Measurements from ENCODE around the gene PDE2A.
A peak's percentile ranks its signal among the peaks of the same experiment; 100 is the strongest.

The PDE2A gene

DNA sequence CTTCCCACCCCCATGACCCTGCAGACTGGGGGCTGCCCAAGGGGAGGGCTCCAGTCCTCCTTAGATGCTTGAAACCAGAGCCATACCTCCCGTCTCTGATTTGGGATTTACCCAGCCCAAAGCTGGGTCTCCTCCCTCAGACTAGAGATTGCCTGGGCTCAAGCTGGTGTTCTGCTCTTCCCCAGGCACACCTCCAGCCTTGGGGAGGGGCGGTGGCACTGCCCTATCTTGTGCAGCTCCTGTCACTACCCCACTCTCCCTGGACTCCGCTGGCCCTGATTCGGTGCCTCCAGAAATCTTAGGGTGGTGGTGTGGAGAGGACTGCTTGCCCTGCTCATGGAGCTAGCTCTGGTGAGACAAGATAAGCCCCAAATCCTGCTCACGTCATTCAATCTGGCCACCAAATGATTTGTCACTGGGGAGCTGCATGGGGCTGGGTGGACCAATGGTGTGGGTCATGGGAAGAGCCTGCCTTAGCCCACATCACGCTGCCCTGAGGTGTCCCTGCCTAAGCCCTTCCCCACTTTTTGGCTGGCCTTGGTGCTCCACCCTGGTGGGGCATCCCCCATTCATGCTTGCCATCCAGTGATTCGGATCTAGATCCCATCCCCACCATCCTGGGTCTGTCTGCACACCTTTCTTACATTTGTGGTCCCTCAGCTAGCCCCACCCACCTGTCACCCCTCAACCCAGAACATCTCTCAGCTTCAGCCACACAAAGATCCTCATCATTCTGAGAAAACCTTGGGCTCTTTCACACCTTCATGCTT, 87.7 kb downstream of the PDE2A start:
- DNase-seq: no peak

- DNase-seq: peak; percentile 67
These were observed 88.4 kb downstream of the PDE2A start for GRCh38 chr11:72585762-72586311.

- DNase-seq: no peak
These were observed 89.2 kb downstream of the PDE2A start for GRCh38 chr11:72584939-72585597.

GRCh38 chr11:72584293-72584938, 89.8 kb downstream of the PDE2A start:
- DNase-seq: peak; percentile 63

DNA sequence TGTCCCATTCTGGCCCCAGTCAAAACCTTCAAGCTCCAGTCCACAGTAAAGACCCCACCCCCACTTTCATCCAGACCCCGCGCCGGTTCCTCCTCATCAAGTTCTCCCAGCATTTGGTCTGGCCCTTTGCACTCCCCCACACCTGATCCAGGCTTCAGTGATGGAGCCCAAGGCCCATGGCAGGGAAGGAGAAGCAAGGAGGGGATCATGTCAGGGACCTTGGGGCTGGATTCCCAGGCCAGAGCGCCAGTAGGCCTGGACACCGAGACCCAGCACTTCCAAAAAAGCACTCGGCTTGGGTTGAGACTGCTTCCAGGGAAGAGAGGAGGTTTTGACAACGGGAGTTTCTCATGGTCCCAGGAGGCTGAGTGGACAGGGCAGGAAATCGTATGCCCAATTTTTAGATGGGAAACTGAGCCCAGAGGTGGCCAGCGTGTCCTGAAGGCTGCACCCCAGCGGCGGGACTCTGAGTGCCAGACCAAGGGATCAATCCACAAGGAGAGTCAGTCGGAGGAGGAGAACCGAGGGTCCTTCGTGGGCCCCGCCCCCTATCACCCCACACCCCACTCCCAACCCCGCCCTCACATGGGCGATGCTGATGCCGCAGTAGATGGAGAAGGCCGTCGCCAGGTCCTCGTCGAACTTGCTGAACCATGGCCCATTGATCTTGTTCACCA, 90.5 kb downstream of the PDE2A start:
- DNase-seq: no peak

- DNase-seq: no peak
These were observed 91.1 kb downstream of the PDE2A start for GRCh38 chr11:72583177-72583553.

DNA sequence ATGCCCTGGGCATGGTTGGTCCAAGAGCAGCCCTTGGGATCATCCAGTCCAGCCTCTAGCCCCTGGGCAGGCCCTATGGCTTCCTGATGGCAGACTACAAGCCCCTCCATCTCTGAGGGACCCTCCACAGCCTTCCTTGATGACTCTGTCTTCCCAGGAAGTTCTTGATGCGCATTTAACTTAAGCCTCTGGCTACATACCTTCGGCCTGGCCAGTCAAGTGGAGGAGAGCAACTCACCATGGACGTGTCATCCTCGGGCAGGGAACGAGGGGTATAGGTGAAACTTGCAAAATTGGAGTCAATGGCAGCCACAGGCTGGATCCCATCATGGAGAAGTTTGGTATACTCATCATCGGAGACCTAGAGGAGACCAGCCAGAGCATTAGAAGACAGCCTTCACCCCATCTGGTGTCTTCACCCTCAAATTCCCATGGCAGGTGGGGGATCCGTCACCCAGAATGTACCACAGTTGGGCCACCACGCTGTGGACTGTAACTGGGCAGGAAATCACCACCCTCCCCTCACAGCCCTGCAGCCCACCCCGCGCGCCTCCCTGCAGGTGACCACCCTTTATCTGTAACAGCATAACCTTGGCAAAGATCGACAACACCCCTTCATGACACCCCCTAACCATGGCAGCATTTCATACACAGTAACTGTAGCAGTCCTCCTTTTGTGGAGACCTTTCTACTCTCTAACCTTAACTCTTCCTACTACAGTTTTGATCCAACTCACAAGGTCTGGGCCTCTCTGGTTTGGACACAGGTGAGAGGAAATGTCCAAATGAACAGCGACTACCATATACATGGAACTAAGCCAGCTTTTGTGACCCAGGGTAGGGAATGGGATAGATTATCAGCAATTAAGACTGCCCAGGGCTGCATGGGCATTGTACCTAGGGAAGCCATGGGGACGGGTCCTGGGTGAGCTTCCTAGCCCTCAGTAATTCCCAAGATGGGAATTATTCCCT, 91.7 kb downstream of the PDE2A start:
- DNase-seq: no peak

DNA sequence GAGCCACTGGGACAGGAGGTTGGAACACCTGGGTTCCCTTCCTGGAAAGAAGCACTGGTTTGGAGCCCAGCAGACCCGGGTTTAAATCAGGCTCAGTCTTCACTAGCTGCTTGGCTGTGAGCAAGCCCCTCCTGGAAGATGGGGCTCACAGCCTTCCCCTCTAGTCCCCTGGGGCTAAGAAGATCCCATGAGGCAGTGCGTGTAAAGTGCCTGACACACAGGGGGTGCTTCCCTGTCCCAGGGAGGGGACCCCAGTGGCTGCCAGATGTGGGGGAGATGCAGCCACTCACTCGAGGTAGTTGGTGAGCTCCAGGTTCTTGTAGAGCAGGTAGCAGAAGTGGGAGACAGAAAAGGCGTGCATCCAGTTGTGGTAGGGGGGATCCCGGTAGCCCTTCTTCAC, 93.2 kb downstream of the PDE2A start:
- DNase-seq: no peak

DNA sequence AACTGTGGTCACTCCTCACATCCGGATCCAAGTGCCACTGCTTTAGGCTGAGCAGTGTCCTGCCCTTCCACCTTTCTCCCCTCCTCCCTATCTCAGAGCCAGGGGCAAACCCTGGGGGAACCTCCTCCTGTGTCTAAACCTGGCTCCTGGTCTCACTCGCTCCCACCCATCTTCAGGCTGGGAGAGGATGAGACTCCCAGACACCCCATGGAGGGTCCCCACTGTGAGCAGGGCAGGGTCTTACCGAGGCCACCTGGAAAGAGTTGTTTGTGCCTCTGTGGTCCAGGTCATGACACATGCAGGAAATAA, 93.6 kb downstream of the PDE2A start:
- DNase-seq: no peak

- DNase-seq: no peak
These were observed 94.2 kb downstream of the PDE2A start for GRCh38 chr11:72579816-72580641.

DNA sequence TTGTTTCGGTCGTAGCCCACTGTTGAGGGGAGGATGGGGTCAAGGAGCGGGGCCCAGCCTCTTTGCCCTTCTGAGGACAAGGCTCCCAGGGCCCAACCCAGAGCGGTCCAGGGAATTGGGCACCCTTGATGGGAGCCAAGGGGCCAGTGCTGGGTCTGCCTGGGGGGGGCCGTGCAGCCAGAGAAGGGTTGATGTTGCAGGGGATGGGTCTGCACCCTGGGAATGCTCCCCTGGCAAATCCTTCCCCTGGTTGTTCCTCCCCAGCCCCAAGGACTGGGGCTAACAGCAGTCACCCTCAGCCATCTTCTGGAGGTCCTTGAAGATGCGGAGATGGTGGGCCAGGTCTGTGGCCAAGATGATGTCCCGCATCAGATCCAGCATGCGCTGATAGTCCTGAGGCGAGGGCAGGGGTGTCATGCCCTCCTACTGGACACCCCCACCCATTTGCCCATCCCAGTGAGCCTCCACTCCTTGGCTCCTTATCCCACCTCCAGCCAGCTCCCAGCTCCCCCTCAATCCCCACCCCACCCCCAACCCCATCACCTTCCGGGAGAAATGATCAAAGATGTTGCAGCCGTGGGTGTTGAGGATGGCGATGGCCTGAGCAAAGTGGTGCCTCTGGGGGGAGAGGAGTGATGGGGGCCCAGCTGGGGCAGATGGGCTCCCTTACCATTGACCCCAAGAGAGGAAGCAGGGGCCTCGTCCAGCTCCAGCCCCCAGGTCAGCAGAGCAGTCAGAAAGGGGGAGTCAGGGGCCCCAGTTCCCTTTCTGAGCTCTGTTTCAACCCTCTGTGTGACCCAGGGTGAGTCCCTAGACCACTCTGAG, 95.0 kb downstream of the PDE2A start:
- no peak for DNase-seq

GRCh38 chr11:72578566-72578965, 95.7 kb downstream of the PDE2A start:
- DNase-seq: no peak

DNA sequence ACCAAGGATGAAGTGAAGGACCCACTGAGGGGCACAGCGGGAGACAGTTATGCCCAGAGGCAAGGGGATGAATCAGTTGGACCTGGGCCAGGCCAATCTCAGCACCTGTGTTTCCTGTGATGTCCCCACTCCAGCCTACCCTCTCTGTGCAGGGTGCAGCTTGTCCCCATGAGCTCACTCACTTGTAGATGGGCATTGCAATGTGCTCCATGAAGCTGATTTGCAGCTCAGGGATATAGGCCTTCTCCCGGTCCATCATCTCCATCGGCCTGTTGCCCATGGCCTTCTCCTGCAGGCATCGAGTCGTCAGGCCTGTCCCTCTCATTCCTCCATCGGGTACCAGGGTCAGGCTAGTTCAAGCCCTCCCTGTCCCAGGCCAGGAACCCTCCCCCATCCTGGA, 96.2 kb downstream of the PDE2A start:
- DNase-seq: no peak

DNA sequence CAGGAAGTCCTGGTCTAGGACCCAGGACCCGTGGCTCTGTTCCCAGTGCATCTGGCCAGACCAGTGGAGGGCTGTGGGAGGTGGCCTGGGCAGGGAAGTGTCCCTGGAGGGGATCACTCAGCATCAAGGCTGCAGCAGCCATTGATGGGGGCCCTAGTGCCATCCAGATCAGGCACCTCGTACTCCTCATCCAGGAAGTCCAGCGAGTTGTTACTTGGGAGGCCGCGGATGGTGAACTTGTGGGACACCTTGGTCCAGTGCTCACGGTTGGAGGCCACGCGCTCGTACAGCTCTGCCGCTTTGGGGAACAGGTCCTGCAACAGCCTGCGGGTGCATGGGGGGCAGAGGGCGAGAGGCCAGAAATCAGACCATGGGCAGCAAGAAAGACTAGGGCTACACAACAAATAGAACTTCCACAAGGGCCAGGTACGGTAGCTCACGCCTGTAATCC, 96.9 kb downstream of the PDE2A start:
- DNase-seq: no peak

- DNase-seq: no peak
These were observed 97.6 kb downstream of the PDE2A start for GRCh38 chr11:72576661-72577060.

GRCh38 chr11:72576243-72576595, 98.0 kb downstream of the PDE2A start:
- DNase-seq: no peak

GRCh38 chr11:72575533-72576242, 98.5 kb downstream of the PDE2A start:
- no peak for DNase-seq

GRCh38 chr11:72574548-72575460, 99.4 kb downstream of the PDE2A start:
- no peak for DNase-seq
